ENCODE results near the gene SPOCK3. TPM values are rescaled to one million over a fixed set of nuclear protein-coding genes. Genes with fewer than 3 reads are reported as not detected.

The SPOCK3 gene
- total and polyA plus RNA-seq, 9 donors: 0.50 to 11.0 (median 4.5) TPM

- intact Hi-C loops (cut with DNase I): no loop called here
- Histone ChIP-seq H3K9me3 (no peaks in the 10 kb centered on the region), H3K4me3 (no peak overlapping the region), H3K27me3 (no peaks in the 10 kb centered on the region), H3K4me1 (ENCODE audit: insufficient read depth) (no peaks in the 10 kb centered on the region), H3K36me3 (no peaks in the 10 kb centered on the region), H3K27ac (no peak overlapping the region)
- no peak for DNase-seq
- TF ChIP-seq POLR2A (IDR thresholded peaks at IDR 0.05): no peak
- no peak for TF ChIP-seq CTCF (IDR thresholded peaks at IDR 0.05)
- no peak for TF ChIP-seq EP300 (IDR thresholded peaks at IDR 0.05)
- WGBS, 3 donors: 31 to 38% (median 33%) methylated on average over 3 of the region's 3 CpGs
Observed at GRCh38 chr4:166924424-166924823, 309.9 kb downstream of the SPOCK3 start.

DNA sequence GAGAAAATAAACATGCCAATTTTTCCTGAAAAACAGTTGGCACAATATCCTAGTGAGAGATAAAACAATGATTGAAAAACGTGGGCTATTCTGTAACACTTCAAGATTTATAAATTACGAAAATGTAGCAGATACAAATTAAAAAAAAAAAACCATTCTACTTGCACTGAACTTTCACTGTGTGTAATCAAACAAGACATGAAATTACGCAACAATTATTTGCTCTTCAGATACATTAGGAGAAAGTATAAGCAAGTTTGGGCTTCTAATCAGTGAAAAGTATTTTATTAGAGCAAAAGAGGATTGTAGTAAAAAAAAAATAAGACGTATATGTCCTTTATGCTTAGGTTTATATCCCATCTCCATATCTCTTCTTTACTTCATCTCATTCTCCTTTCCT, 320.4 kb downstream of the SPOCK3 start:
- H3K4me1 ChIP-seq (ENCODE audit: insufficient read depth): no peaks in the 10 kb centered on the region
- WGBS, 3 donors: 51 to 60% (median 54%) methylated on average over 4 of the region's 4 CpGs
- H3K27ac ChIP-seq: no peak overlapping the region
- H3K9me3 ChIP-seq: no peaks in the 10 kb centered on the region
- intact Hi-C loops (cut with DNase I): no loop called here
- no peak for DNase-seq
- H3K4me3 ChIP-seq: no peak overlapping the region
- H3K36me3 ChIP-seq: no peaks in the 10 kb centered on the region
- TF ChIP-seq CTCF (IDR thresholded peaks at IDR 0.05): no peak
- no peak for TF ChIP-seq EP300 (IDR thresholded peaks at IDR 0.05)
- no peaks in the 10 kb centered on the region for H3K27me3 ChIP-seq

GRCh38 chr4:166903408-166903807, 330.9 kb downstream of the SPOCK3 start:
- no peaks in the 10 kb centered on the region for H3K4me1 ChIP-seq (ENCODE audit: insufficient read depth)
- intact Hi-C loops (cut with DNase I): no loop called here
- 90 to 97% (median 92%) methylated on average over 5 of the region's 5 CpGs for WGBS, 3 donors
- no peaks in the 10 kb centered on the region for H3K9me3 ChIP-seq
- H3K27me3 ChIP-seq: no peaks in the 10 kb centered on the region
- no peak overlapping the region for H3K27ac ChIP-seq
- no peak for DNase-seq
- H3K4me3 ChIP-seq: no peak overlapping the region
- no peaks in the 10 kb centered on the region for H3K36me3 ChIP-seq
- TF ChIP-seq EP300 (IDR thresholded peaks at IDR 0.05): no peak
- TF ChIP-seq POLR2A (IDR thresholded peaks at IDR 0.05): no peak
- no peak for TF ChIP-seq CTCF (IDR thresholded peaks at IDR 0.05)

GRCh38 chr4:166902941-166903340, 331.4 kb downstream of the SPOCK3 start:
- DNase-seq: no peak
- TF ChIP-seq EP300 (IDR thresholded peaks at IDR 0.05): no peak
- TF ChIP-seq CTCF (IDR thresholded peaks at IDR 0.05): no peak
- TF ChIP-seq POLR2A (IDR thresholded peaks at IDR 0.05): no peak
- H3K36me3 ChIP-seq: no peaks in the 10 kb centered on the region
- 62 to 77% (median 75%) methylated on average over 1 of the region's 1 CpG for WGBS, 3 donors
- no peaks in the 10 kb centered on the region for H3K9me3 ChIP-seq
- H3K27ac ChIP-seq: no peak overlapping the region
- no peak overlapping the region for H3K4me3 ChIP-seq
- H3K27me3 ChIP-seq: no peaks in the 10 kb centered on the region
- no peaks in the 10 kb centered on the region for H3K4me1 ChIP-seq (ENCODE audit: insufficient read depth)
- intact Hi-C loops (cut with DNase I): no loop called here

DNA sequence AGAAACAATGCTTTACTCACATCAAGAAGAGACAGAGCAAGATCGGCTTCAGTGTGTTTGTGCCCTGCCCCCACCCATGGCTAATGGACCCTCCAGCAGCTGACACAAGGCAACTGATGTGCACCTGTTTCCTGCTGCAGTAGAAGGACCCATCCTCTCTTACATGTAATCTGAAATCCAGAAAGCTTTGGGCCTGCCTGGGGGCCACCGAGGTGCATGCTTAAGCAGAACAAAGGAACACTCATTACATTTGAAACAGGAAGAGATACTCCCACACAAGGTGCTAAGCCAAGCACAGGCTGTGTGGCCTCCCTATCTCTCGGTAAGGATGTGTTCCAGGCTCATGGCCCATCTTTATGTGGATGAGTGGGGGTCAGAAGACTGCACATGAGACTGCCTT, 338.0 kb downstream of the SPOCK3 start:
- TF ChIP-seq CTCF (IDR thresholded peaks at IDR 0.05) (no peak), POLR2A (IDR thresholded peaks at IDR 0.05) (no peak), EP300 (IDR thresholded peaks at IDR 0.05) (no peak)
- intact Hi-C loops (cut with DNase I): no loop called here
- 55 to 61% (median 60%) methylated on average over 3 of the region's 3 CpGs for WGBS, 3 donors
- H3K36me3 ChIP-seq: no peaks in the 10 kb centered on the region
- no peak overlapping the region for H3K27ac ChIP-seq
- H3K9me3 ChIP-seq: no peaks in the 10 kb centered on the region
- H3K4me1 ChIP-seq (ENCODE audit: insufficient read depth): no peaks in the 10 kb centered on the region
- H3K27me3 ChIP-seq: no peaks in the 10 kb centered on the region
- H3K4me3 ChIP-seq: no peak overlapping the region
- no peak for DNase-seq

Measured in ovary (tissue), 9 donors.